H1 (cell line): ENCODE results near the gene PRRX2.

Experiments
- BACH1 ChIP-seq: IDR thresholded peaks from 2 replicates; pipeline ENCODE4 v1.6.1; 2012; ENCODE audit warnings: low read length, improper control_type of control experiment
- CTCF ChIP-seq, 3 experiments: IDR thresholded peaks; 1 replicate in 2 of 3; 2 replicates in 1 of 3; pipeline versions ENCODE4 v1.5.1 to v1.6.1; 2011; ENCODE audit warnings: low read length in 3 of 3, mild to moderate bottlenecking in 3 of 3, inconsistent platforms in 2 of 3, low read depth in 1 of 3, moderate library complexity in 1 of 3; ENCODE audit not compliant: insufficient read depth in 1 of 3; ENCODE audit errors: control extremely low read depth in 1 of 3
- EGR1 ChIP-seq: IDR thresholded peaks from 2 replicates; pipeline ENCODE4 v1.6.1; 2011; ENCODE audit warnings: low read depth, low read length, borderline replicate concordance
- EP300 ChIP-seq, 2 experiments: IDR thresholded peaks; 1 replicate in 1 of 2; 2 replicates in 1 of 2; pipeline ENCODE4 v1.6.1; 2011 to 2012; ENCODE audit warnings: low read depth in 2 of 2, low read length in 2 of 2, mild to moderate bottlenecking in 2 of 2, borderline replicate concordance in 1 of 2, inconsistent platforms in 1 of 2, moderate library complexity in 1 of 2
- EZH2 ChIP-seq: fragments of 200-600 bp; sonication (generic); IDR thresholded peaks from 2 replicates; pipeline ENCODE4 v1.7.1; 2012; ENCODE audit warnings: low read depth, mild to moderate bottlenecking, moderate library complexity, low read length, inconsistent platforms; ENCODE audit not compliant: severe bottlenecking
- GABPA ChIP-seq: IDR thresholded peaks from 2 replicates; pipeline ENCODE4 v1.6.1; 2011; ENCODE audit warnings: mild to moderate bottlenecking, low read length, moderate library complexity, borderline replicate concordance; ENCODE audit not compliant: insufficient read depth
- JUN ChIP-seq: IDR thresholded peaks from 2 replicates; pipeline ENCODE4 v1.6.1; 2011; ENCODE audit warnings: low read depth, mild to moderate bottlenecking, improper control_type of control experiment, low read length
- MAFK ChIP-seq: IDR thresholded peaks from 2 replicates; pipeline ENCODE4 v1.6.1; 2012; ENCODE audit warnings: low read depth, mild to moderate bottlenecking, improper control_type of control experiment, low read length
- NRF1 ChIP-seq: IDR thresholded peaks from 2 replicates; pipeline ENCODE4 v1.6.1; 2011; ENCODE audit warnings: mild to moderate bottlenecking, low read depth, low read length, improper control_type of control experiment
- PHF8 ChIP-seq: fragments of 200-600 bp; sonication (generic); conservative IDR thresholded peaks from 2 replicates; pipeline ENCODE4 v1.7.1; 2012; ENCODE audit warnings: low read depth, mild to moderate bottlenecking, inconsistent platforms, low read length, moderate library complexity
- POLR2A ChIP-seq, 2 experiments: IDR thresholded peaks; 1 replicate in 1 of 2; 2 replicates in 1 of 2; pipeline ENCODE4 v1.6.1; 2011; ENCODE audit warnings: low read depth in 2 of 2, low read length in 2 of 2, mild to moderate bottlenecking in 2 of 2; ENCODE audit errors: control extremely low read depth in 1 of 2
- POLR2AphosphoS5 ChIP-seq: IDR thresholded peaks from 2 replicates; pipeline ENCODE4 v1.6.1; 2011; ENCODE audit warnings: low read depth, low read length
- SRF ChIP-seq: IDR thresholded peaks from 2 replicates; pipeline ENCODE4 v1.6.1; 2011; ENCODE audit warnings: mild to moderate bottlenecking, low read depth, low read length, moderate library complexity
- ZNF274 ChIP-seq: IDR thresholded peaks from 2 replicates; pipeline ENCODE4 v1.7.0; 2012; ENCODE audit warnings: low read length, borderline replicate concordance; ENCODE audit errors: extremely low read depth

- TF ChIP-seq CTCF (IDR thresholded peaks at IDR 0.05; ENCODE audit: control extremely low read depth in 1 of 3, insufficient read depth in 1 of 3, low read depth in 1 of 3, low read length in 3 of 3) (no peak), PHF8 (no peak), EZH2 (no peak), ZNF274 (no peak), SRF (no peak), POLR2AphosphoS5 (no peak), POLR2A (IDR thresholded peaks at IDR 0.05; ENCODE audit: control extremely low read depth in 1 of 2, low read depth in 2 of 2, low read length in 2 of 2) (no peak), NRF1 (no peak), EGR1 (no peak), BACH1 (no peak), EP300 (IDR thresholded peaks at IDR 0.05; ENCODE audit: borderline replicate concordance in 1 of 2, low read depth in 2 of 2, low read length in 2 of 2) (no peak), GABPA (no peak), JUN (no peak), MAFK (no peak)
Observed at GRCh38 chr9:129633207-129633606, 32.2 kb upstream of the PRRX2 start.
